Progenitor cell of endocrine pancreas (in vitro differentiated cells): ENCODE results near the gene GNLY. TPM values are rescaled to one million over a fixed set of nuclear protein-coding genes. Genes with fewer than 3 reads are reported as not detected.

Experiments used
- DNase-seq: peaks from one replicate; pipeline ENCODE4 v3.0.0; 2021; ENCODE audit warnings: low spot score; ENCODE audit not compliant: unreplicated experiment
- H3K27ac Mint-ChIP-seq: 2 replicates; pipeline ENCODE4 v1.8.0; 2021; ENCODE audit warnings: mild to moderate bottlenecking, moderate library complexity, mixed read lengths
- H3K27me3 Mint-ChIP-seq: 2 replicates; pipeline ENCODE4 v1.8.0; 2021; ENCODE audit warnings: mixed read lengths
- H3K36me3 Mint-ChIP-seq: 2 replicates; pipeline ENCODE4 v1.8.0; 2022; ENCODE audit warnings: mixed read lengths; ENCODE audit not compliant: insufficient read depth
- H3K4me1 Mint-ChIP-seq: 2 replicates; pipeline ENCODE4 v1.8.0; 2021; ENCODE audit warnings: low read depth, mixed read lengths
- H3K4me3 Mint-ChIP-seq: 2 replicates; pipeline ENCODE4 v1.8.0; 2021; ENCODE audit warnings: low read depth, mild to moderate bottlenecking, moderate library complexity, mixed read lengths
- H3K9me3 Mint-ChIP-seq: 2 replicates; pipeline ENCODE4 v1.8.0; 2021; ENCODE audit warnings: low read depth, mixed read lengths
- CTCF ChIP-seq: fragments of 200-600 bp; sonication (generic); IDR thresholded peaks from one replicate; pipeline ENCODE4 v1.5.0; 2021; ENCODE audit warnings: antibody characterized with exemption, mild to moderate bottlenecking; ENCODE audit not compliant: unreplicated experiment
- total RNA-seq: library from RNA; stranded (reverse); gene quantifications from 2 replicates; pipeline ENCODE4 v1.2.1, GENCODE V29; 2021

GNLY gene
- total RNA-seq, 1 donor from 2014 or later = not detected

- peaks cover 18% of the 10 kb centered on the region for H3K36me3 Mint-ChIP-seq
- no peak overlapping the region for H3K4me3 Mint-ChIP-seq
- H3K27me3 Mint-ChIP-seq = no peaks in the 10 kb centered on the region
- no peaks in the 10 kb centered on the region for H3K4me1 Mint-ChIP-seq
- H3K27ac Mint-ChIP-seq = no peak overlapping the region
- H3K9me3 Mint-ChIP-seq = no peaks in the 10 kb centered on the region
- peak; percentile 53 for TF ChIP-seq CTCF
- DNase-seq = no peak
Observed at GRCh38 chr2:85648619-85649018, 45.5 kb upstream of the GNLY start.

GRCh38 chr2:85649201-85650190 lies 44.7 kb upstream of the GNLY start:
- H3K4me3 Mint-ChIP-seq = no peak overlapping the region
- H3K27me3 Mint-ChIP-seq = no peaks in the 10 kb centered on the region
- H3K4me1 Mint-ChIP-seq = no peaks in the 10 kb centered on the region
- no peak for DNase-seq
- no peaks in the 10 kb centered on the region for H3K9me3 Mint-ChIP-seq
- peaks cover 21% of the 10 kb centered on the region for H3K36me3 Mint-ChIP-seq
- no peak for TF ChIP-seq CTCF
- H3K27ac Mint-ChIP-seq = no peak overlapping the region

GRCh38 chr2:85650456-85650855 lies 43.7 kb upstream of the GNLY start:
- TF ChIP-seq CTCF = no peak
- DNase-seq = no peak
- Mint-ChIP-seq H3K27me3 (no peaks in the 10 kb centered on the region), H3K4me3 (no peak overlapping the region), H3K4me1 (no peaks in the 10 kb centered on the region), H3K9me3 (no peaks in the 10 kb centered on the region), H3K36me3 (peaks cover 21% of the 10 kb centered on the region), H3K27ac (no peak overlapping the region)

- H3K4me1 Mint-ChIP-seq = no peaks in the 10 kb centered on the region
- no peaks in the 10 kb centered on the region for H3K27me3 Mint-ChIP-seq
- no peak for TF ChIP-seq CTCF
- no peak overlapping the region for H3K27ac Mint-ChIP-seq
- DNase-seq = no peak
- H3K9me3 Mint-ChIP-seq = no peaks in the 10 kb centered on the region
- H3K4me3 Mint-ChIP-seq = no peak overlapping the region
- H3K36me3 Mint-ChIP-seq = peaks cover 22% of the 10 kb centered on the region
Observed at GRCh38 chr2:85651097-85651496, 43.1 kb upstream of the GNLY start.

GRCh38 chr2:85652056-85652455 lies 42.1 kb upstream of the GNLY start:
- Mint-ChIP-seq H3K9me3 (no peaks in the 10 kb centered on the region), H3K4me3 (no peak overlapping the region), H3K4me1 (no peaks in the 10 kb centered on the region), H3K36me3 (peaks cover 22% of the 10 kb centered on the region), H3K27me3 (no peaks in the 10 kb centered on the region), H3K27ac (no peak overlapping the region)
- DNase-seq = no peak
- no peak for TF ChIP-seq CTCF
